Bone marrow (tissue), 2 donors: Measurements from ENCODE around the gene AUTS2.

ENCODE experiments used
- DNase-seq, 2 donors: peaks; one replicate each; lab custom pipeline; 2025; lab: John Stamatoyannopoulos, UW

Gene AUTS2

GRCh38 chr7:70500261-70500660 lies 902.0 kb downstream of the AUTS2 start:
- DNase-seq = no peak

GRCh38 chr7:70502117-70502863 lies 904.0 kb downstream of the AUTS2 start:
- no peak for DNase-seq

DNA sequence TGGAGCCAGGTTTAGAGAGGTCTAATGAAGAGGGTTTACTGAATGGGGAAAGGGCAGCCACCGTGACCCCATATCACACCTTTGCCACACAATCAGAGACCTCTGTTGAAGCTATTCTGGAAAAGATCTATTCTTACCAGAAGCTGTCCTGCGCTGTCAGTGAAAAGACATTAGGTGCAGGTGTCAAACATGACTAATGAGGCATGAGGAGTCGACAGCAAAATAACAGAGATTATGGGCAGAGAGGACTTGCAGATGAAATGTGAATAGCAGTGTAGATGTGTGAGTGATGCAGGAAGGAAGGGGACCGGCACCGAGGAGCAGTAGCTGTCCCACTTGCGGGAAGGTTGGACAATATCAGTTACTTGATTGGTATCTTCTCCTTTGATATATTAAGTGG lies 906.0 kb downstream of the AUTS2 start:
- no peak for DNase-seq

DNA sequence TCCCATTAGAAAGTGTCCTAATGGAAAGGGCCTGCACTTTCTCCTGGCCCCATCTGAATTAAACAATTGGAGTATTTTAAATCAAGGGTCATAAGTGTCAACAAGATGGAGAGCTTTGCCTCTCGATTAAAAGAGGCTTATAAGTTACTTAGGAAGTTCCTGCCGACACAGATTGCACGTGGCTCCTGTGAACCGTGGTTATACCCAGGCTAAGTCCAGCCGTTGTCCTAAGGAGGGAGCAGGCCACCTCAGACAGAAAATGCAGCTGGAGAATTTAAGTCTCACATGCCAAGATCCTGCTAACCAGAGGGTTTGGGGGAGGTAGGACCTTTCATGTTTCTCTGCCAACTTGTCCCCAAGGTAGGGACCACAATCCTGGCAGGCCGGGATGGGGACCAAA lies 907.2 kb downstream of the AUTS2 start:
- DNase-seq = no peak

DNA sequence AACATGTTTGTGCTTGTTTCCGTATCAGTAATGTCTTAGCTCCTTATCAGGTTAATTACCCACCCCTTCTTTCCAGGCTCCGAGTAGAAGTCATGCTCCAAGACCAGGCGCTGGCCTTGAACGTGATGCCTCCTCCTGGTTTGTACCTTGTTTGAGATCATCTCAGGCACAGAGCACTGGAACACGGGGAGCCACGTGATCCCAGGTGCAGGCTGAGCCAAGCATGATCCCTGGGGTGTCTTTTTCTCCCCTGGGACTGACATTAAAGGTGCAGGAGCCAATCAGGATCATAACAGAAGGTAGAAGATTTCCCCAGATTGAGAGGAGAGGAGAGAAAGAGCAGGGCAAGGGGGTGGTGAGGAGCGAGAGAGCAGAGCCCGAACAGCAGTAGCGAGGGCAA lies 907.6 kb downstream of the AUTS2 start:
- DNase-seq = no peak

- no peak for DNase-seq
These were observed 908.2 kb downstream of the AUTS2 start for GRCh38 chr7:70506434-70506833.

GRCh38 chr7:70512144-70512543 lies 913.9 kb downstream of the AUTS2 start:
- no peak for DNase-seq

GRCh38 chr7:70512761-70513160 lies 914.5 kb downstream of the AUTS2 start:
- no peak for DNase-seq

GRCh38 chr7:70520611-70521010 lies 922.3 kb downstream of the AUTS2 start:
- DNase-seq = no peak

- no peak for DNase-seq
These were observed 925.1 kb downstream of the AUTS2 start for GRCh38 chr7:70523249-70523988.

DNA sequence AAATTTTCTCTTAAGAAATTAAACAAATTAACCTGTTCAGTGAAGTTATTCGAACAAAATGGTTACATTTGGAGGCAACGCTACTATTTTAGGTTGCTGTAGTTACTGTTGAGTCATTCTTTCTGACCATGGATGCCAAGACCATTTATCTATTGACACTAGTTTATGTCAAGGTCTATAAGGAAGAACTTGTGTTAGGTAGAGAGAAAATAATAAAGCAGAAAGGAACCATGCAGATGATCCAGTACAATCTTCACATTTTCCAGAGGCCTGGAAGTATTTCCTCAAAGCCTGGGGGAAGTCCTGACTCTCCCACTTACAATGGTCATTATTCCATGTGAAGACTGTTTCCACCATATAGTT lies 925.7 kb downstream of the AUTS2 start:
- DNase-seq = no peak

- DNase-seq = no peak
These were observed 927.7 kb downstream of the AUTS2 start for GRCh38 chr7:70525991-70526390.

DNA sequence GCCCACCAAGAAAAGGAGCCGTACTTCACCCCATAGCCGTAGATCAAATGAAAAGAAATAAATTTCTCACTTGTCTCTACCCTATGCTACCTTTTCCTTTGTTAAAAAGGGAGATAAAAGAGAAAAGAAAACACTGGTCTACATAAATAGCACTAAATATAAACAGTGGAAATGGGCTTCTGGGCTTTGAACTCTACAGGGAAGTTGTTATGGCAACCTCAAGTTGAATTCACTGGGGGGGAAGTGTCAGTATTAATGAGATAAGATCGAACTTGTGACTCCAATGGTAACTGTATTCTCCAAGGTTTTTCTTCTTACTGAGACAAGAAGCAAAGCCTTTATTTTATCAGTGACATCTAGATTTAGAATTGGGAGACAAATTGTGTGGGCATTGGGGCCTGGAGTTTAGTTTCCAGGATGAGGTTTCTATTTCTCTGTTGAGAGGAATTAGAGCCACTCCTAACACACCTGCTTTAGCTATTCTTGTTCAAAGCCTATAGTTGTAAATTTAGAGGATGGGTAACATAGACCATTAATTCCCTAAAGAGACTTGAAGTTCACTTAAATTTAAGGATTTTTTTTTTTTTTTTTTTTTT lies 929.3 kb downstream of the AUTS2 start:
- no peak for DNase-seq

DNA sequence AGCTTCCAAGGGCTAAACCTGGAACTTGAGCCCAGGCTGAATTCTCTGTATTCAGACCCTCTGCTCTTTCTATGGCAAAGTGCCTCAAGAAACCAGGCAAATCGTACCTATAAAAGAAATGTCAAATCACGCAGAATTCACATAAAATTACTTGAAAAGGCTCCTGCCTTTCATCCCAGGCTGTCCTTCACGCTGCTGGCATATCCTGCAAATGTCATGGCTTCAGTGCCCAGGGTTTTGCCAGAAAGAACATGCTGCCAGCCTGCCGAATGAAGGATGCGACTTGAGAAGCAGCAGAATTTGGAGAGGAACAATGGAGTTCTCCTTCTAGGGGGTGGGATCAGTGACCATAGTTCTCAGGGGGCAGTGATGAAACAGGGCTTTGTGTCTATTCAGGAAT lies 931.2 kb downstream of the AUTS2 start:
- no peak for DNase-seq

- no peak for DNase-seq
These were observed 931.8 kb downstream of the AUTS2 start for GRCh38 chr7:70529914-70530585.

DNA sequence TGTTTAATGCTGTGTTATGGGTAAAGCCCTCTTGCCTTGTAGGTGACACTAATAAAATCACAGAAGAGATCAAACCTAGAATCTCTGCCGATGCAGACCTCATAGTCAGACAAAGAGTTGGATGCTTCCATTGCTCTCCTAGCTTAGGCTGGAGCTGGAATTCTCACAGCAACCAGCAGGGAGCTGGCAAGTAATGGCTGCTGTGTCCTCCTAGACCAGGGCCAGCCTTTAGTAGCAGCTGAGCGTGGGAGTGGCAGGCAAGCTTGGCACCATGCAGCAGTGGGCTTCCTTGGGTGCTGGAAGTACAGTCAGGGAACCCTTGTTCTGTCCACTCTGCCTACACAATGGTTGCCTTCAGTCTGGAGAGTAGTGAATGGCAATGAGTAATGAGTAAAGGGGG lies 935.3 kb downstream of the AUTS2 start:
- no peak for DNase-seq

DNA sequence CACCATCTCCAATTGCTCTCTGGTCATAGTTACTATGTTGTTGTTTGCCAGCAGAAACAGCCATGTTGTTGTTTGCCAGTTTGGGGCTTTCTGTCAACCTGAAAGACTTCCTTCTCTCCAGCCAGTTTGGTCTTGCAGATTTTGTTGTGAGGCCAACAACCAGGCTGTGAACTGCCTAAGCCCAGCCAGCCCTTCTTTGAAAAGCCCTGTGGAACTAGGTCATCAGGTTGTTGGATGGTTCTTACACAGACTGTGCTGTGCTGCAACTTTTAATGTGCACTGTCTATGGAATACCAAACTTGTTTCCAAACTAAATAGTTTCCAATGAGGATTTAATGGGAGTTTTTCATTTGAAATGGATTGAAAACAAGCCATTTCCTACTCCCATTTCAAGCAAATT lies 940.9 kb downstream of the AUTS2 start:
- DNase-seq = no peak

- no peak for DNase-seq
These were observed 941.3 kb downstream of the AUTS2 start for GRCh38 chr7:70539617-70540016.

DNA sequence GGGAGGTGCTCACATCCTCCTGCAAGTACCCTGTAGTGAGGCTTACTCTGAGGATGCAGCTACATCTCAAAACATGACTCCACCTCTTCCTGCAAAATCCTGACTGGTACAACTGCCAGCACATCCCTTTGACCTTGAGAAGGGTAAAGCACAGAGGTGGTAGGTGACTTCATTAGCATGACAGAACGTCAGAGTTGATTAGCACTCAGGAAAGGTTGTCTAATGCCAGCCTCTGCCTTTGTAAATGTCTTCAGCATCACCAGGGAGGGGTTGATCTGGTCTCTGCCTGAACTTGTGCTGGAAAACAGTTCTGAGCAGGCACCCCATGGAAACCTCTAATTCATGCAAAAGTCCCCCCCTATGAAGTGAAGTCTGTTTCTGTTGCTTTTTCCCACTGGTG lies 942.4 kb downstream of the AUTS2 start:
- no peak for DNase-seq

GRCh38 chr7:70542750-70543376 lies 944.6 kb downstream of the AUTS2 start:
- DNase-seq = no peak

DNA sequence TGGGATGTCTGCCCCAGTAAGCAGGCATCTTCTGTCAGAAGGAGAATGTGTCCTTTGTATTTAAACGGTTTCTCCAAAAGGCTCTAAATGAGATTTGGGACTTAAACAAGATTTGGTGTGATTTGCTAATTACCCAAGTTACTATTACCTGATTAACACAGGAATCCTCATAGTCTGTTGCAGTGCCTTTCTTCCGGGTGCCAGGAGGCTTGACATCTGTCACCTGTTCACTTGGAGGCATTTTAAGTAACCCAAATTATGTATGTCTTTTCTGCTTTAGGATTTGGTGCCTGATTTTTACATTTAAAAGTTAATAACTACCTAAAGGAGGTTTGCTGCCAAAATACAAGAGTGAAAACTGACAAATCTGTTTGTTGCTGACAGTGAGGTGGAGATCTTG lies 945.7 kb downstream of the AUTS2 start:
- DNase-seq = no peak

DNA sequence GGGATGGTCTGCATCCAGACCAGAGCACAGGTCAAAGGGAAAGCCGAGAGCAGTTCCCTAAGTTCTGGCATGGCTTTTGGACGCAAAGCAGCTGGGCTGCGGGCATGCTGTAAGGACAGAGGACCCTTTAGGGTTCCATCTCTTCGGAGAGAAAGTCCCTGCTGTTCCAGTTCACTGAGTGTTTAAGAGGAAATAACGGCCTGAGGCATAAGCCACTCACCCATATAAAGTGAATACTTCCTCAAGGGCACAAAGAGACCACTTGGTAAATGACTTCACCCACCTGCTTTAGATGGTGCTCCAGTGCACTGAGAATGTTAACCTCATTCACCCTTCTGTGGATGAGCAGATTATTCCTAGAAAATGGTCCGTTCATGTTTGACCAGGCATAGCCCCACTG lies 946.9 kb downstream of the AUTS2 start:
- DNase-seq = no peak
